Suprapubic skin (tissue), 4 donors: ENCODE results near the gene USP2. TPM values are rescaled to one million over a fixed set of nuclear protein-coding genes. Genes with fewer than 3 reads are reported as not detected.

Experiments
- DNase-seq, 2 donors: peaks; one replicate each; pipeline ENCODE4 v3.0.0-alpha.2; 2019; ENCODE audit warnings: low spot score in 2 of 2
- H3K27ac ChIP-seq: fragments of 200-600 bp; sonication (generic); one replicate; pipeline ENCODE4 v1.5.1; 2019
- H3K27me3 ChIP-seq: fragments of 200-600 bp; sonication (generic); one replicate; pipeline ENCODE4 v1.5.1; 2019
- H3K36me3 ChIP-seq: fragments of 200-600 bp; sonication (generic); one replicate; pipeline ENCODE4 v1.5.1; 2019
- H3K4me1 ChIP-seq: fragments of 200-600 bp; sonication (generic); one replicate; pipeline ENCODE4 v1.5.1; 2019
- H3K4me3 ChIP-seq: fragments of 200-600 bp; sonication (generic); one replicate; pipeline ENCODE4 v1.5.1; 2019; ENCODE audit warnings: mild to moderate bottlenecking
- H3K9me3 ChIP-seq: fragments of 200-600 bp; sonication (generic); one replicate; pipeline ENCODE4 v1.5.1; 2019
- EP300 ChIP-seq: sonication (generic); formaldehyde crosslinking; IDR thresholded peaks from one replicate; pipeline ENCODE4 v1.6.1; 2017; ENCODE audit warnings: antibody characterized with exemption
- POLR2A ChIP-seq, 2 donors: fragments of 450-650 bp; IDR thresholded peaks; one replicate each; pipeline ENCODE4 v1.6.1; 2017; ENCODE audit warnings: antibody characterized with exemption in 2 of 2, mild to moderate bottlenecking in 2 of 2, moderate library complexity in 2 of 2
- POLR2AphosphoS5 ChIP-seq, 3 donors: sonication (generic); formaldehyde crosslinking; IDR thresholded peaks; one replicate each; pipeline ENCODE4 v1.6.1; 2017; ENCODE audit warnings: antibody characterized with exemption in 3 of 3
- WGBS: methylation state at CpG from one replicate; pipeline ENCODE4 v1.1.5; 2018; 5-methylcytosine and 5-hydroxymethylcytosine counted together
- total RNA-seq, 4 donors: library from RNA; depleted of rRNA; stranded (reverse); fragments of >200 nt; gene quantifications; one replicate each; pipeline ENCODE4 v1.1.0, GENCODE V29; 2016
- TF ChIP-seq, protein P1 (sequence below), 2 donors: fragments of 200-600 bp in 1 of 2; fragments of 450-650 bp in 1 of 2; sonication (generic) in 1 of 2; IDR thresholded peaks; one replicate each; pipeline ENCODE4 v1.5.1; 2016 to 2019; ENCODE audit warnings: antibody characterized with exemption in 2 of 2, mild to moderate bottlenecking in 1 of 2, moderate library complexity in 1 of 2

USP2 gene
- total RNA-seq, 4 donors from 2014 or later, result 5.9 to 25.4 (median 15.2) TPM

DNA sequence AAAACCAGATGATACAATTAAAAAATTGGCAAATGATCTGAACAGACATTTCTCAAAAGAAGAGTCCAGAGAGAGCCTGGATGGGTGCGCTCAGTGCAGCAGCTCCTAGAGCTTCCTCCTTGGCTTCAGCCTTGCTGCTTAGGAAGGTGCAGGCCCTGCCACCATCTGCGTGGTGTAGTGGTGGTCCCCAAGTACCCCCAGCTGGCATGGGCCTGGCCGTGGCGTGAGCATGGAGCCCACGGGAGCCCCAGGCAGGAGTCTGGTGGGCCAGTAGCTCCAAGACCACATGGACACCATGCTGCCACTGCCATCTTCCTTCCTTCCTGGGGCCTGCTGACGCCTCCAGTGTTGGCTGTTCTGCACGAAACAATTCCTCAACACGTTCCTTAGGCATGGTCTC, 21.0 kb upstream of the USP2 start:
- DNase-seq, result no peak

DNA sequence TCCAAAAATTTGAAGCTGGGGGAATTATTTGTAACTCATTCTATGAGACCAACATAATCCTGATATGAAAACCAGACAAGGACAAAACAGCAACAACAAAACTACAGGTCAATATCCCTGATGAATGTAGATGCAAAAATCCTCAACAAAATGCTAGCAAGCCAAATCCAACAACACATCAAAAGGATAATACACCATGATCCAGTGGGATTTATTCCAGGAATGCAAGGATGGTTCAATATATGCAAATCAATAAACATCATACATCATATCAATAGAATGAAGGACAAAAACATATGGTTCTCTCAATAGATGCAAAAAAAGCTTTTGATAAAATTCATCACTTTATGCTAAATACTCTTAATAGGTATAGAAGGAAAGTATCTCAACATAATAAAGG, 19.4 kb upstream of the USP2 start:
- H3K27me3 ChIP-seq, result no peaks in the 10 kb centered on the region
- no peak overlapping the region for H3K4me3 ChIP-seq
- H3K4me1 ChIP-seq, result no peaks in the 10 kb centered on the region
- H3K27ac ChIP-seq, result no peak overlapping the region
- no peaks in the 10 kb centered on the region for H3K36me3 ChIP-seq
- peaks cover 22% of the 10 kb centered on the region for H3K9me3 ChIP-seq
- no peak for DNase-seq
- TF ChIP-seq, protein P1, sequence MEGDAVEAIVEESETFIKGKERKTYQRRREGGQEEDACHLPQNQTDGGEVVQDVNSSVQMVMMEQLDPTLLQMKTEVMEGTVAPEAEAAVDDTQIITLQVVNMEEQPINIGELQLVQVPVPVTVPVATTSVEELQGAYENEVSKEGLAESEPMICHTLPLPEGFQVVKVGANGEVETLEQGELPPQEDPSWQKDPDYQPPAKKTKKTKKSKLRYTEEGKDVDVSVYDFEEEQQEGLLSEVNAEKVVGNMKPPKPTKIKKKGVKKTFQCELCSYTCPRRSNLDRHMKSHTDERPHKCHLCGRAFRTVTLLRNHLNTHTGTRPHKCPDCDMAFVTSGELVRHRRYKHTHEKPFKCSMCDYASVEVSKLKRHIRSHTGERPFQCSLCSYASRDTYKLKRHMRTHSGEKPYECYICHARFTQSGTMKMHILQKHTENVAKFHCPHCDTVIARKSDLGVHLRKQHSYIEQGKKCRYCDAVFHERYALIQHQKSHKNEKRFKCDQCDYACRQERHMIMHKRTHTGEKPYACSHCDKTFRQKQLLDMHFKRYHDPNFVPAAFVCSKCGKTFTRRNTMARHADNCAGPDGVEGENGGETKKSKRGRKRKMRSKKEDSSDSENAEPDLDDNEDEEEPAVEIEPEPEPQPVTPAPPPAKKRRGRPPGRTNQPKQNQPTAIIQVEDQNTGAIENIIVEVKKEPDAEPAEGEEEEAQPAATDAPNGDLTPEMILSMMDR (IDR thresholded peaks at IDR 0.05), result no peak
- TF ChIP-seq POLR2A (IDR thresholded peaks at IDR 0.05), result no peak
- no peak for TF ChIP-seq POLR2AphosphoS5 (IDR thresholded peaks at IDR 0.05)
- TF ChIP-seq EP300, result no peak

More for the DNA sequence above, 21.0 kb upstream of the USP2 start:
- TF ChIP-seq, protein P1 (IDR thresholded peaks at IDR 0.05), result no peak
- TF ChIP-seq EP300 (no peak), POLR2AphosphoS5 (IDR thresholded peaks at IDR 0.05) (no peak), POLR2A (IDR thresholded peaks at IDR 0.05) (no peak)
- Histone ChIP-seq H3K4me3 (no peak overlapping the region), H3K4me1 (no peaks in the 10 kb centered on the region), H3K9me3 (peaks cover 20% of the 10 kb centered on the region), H3K27me3 (no peaks in the 10 kb centered on the region), H3K36me3 (no peaks in the 10 kb centered on the region), H3K27ac (no peak overlapping the region)
- WGBS, result 86% methylated on average over 8 of the region's 8 CpGs

DNA sequence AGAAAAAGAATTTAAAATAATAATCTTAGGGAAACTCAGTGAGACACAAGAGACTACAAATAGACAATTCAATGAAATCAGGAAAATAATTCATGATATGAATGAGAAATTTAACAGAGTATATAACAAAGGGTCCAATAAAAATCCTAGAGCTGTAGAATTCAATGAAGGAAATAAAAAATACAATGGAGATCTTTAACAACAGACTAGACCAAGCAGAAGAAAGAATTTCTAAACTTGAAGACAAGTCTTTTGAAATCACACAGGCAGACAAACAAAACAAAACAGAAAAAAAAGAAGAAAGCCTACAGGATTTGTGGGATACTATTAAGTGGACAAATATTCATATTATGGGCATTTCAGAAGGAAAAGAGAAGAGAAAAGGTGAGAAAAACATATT, 16.2 kb upstream of the USP2 start:
- Histone ChIP-seq H3K4me3 (no peak overlapping the region), H3K36me3 (no peaks in the 10 kb centered on the region), H3K4me1 (no peaks in the 10 kb centered on the region), H3K27ac (no peak overlapping the region), H3K27me3 (no peaks in the 10 kb centered on the region), H3K9me3 (peaks cover 22% of the 10 kb centered on the region)
- no peak for DNase-seq
- TF ChIP-seq POLR2AphosphoS5 (IDR thresholded peaks at IDR 0.05) (no peak), POLR2A (IDR thresholded peaks at IDR 0.05) (no peak), EP300 (no peak)
- TF ChIP-seq, protein P1 (IDR thresholded peaks at IDR 0.05), result no peak

- H3K9me3 ChIP-seq, result peaks cover 22% of the 10 kb centered on the region
- H3K4me1 ChIP-seq, result no peaks in the 10 kb centered on the region
- H3K27ac ChIP-seq, result no peak overlapping the region
- no peak for DNase-seq
- TF ChIP-seq, protein P1 (IDR thresholded peaks at IDR 0.05), result no peak
- TF ChIP-seq POLR2AphosphoS5 (IDR thresholded peaks at IDR 0.05), result no peak
- TF ChIP-seq EP300, result no peak
- no peak for TF ChIP-seq POLR2A (IDR thresholded peaks at IDR 0.05)
- WGBS, result 98% methylated on average over 1 of the region's 1 CpG
- no peaks in the 10 kb centered on the region for H3K36me3 ChIP-seq
- no peak overlapping the region for H3K4me3 ChIP-seq
- no peaks in the 10 kb centered on the region for H3K27me3 ChIP-seq
Measured at GRCh38 chr11:119396835-119397234, 15.3 kb upstream of the USP2 start.

DNA sequence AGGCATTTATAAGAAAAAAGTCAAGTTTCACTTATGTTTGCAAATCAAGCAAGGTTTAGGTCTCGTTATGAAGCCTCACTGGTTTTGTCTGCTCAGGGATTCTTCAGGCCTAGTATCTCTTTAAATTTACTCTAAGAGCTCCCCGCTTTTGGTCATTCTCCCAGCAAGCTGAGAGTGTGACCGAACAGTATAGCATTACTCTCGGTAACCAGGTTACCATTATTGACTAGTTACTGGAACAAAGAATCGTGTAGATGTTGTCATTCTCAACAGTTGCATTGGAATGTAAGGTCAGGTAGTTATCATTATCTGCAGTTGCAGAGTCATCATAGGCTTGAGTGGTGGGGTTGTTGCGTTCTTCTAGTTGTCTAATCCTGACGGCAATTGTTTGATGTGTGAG, 9.8 kb upstream of the USP2 start:
- no peak for TF ChIP-seq EP300
- TF ChIP-seq POLR2AphosphoS5 (IDR thresholded peaks at IDR 0.05), result no peak
- TF ChIP-seq, protein P1 (IDR thresholded peaks at IDR 0.05), result no peak
- no peak for TF ChIP-seq POLR2A (IDR thresholded peaks at IDR 0.05)
- Histone ChIP-seq H3K9me3 (no peaks in the 10 kb centered on the region), H3K36me3 (no peaks in the 10 kb centered on the region), H3K4me1 (no peaks in the 10 kb centered on the region), H3K4me3 (no peak overlapping the region), H3K27ac (no peak overlapping the region), H3K27me3 (no peaks in the 10 kb centered on the region)
- no peak for DNase-seq
- 92% methylated on average over 7 of the region's 7 CpGs for WGBS
